ENCODE measurements around the gene RBBP5. TPM values are rescaled to one million over a fixed set of nuclear protein-coding genes. Genes with fewer than 3 reads are reported as not detected.

RBBP5 gene
- total and polyA plus RNA-seq, 2 donors (not counting 1 experiment from before 2014, with no cell fraction given) = 6.8 to 18.5 TPM

DNA sequence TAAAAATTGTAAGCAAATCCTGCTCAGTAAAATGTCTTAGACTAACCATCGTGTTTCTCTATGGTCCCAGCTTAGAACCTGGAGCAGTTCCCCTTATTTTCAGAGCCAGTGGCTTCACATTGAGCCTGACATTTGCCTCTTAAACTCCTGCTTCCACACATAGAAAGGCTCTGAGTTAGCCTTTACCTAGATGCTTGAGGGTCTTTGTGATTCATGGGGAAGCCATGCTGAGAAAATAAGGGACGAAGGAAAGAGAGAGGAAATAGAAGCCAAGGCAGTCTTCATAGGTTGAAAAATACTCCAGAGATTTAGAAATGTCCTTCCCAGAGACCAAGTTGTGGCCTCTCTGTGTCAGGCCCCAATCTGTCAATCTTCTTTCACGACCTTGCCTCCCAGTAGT is 16.1 kb upstream of the RBBP5 start:
- Histone ChIP-seq H2AFZ (ENCODE audit: insufficient read depth, low read depth, low read length, poor library complexity, severe bottlenecking) (peak overlapping the region; percentile 49), H3K27ac (ENCODE audit: low read length in 2 of 2) (peak overlapping the region in 1 of 2 donors; percentile 61), H3K36me3 (replicated peaks in 1 of 2; ENCODE audit: control extremely low read depth in 1 of 2, control insufficient read depth in 1 of 2, extremely low read depth in 1 of 2, insufficient read depth in 2 of 2, low read length in 1 of 2) (no peaks in the 10 kb centered on the region), H3K4me2 (replicated peaks; ENCODE audit: low read depth, low read length, poor library complexity, severe bottlenecking) (peak overlapping the region; percentile 14), H3K27me3 (replicated peaks in 1 of 4; ENCODE audit: control extremely low read depth in 1 of 4, control insufficient read depth in 3 of 4, insufficient read depth in 4 of 4, low read length in 3 of 4) (no peaks in the 10 kb centered on the region), H3K79me2 (ENCODE audit: control insufficient read depth, insufficient read depth, low read length) (no peaks in the 10 kb centered on the region), H3K9ac (ENCODE audit: low read length) (peak overlapping the region; percentile 4), H4K20me1 (ENCODE audit: control insufficient read depth, insufficient read depth, low read length, poor library complexity, severe bottlenecking) (no peaks in the 10 kb centered on the region), H3K4me1 (ENCODE audit: control insufficient read depth in 2 of 2, insufficient read depth in 2 of 2, low read length in 2 of 2) (peaks cover 23 to 40% of the 10 kb centered on the region in 2 donors), H3K9me3 (ENCODE audit: control extremely low read depth in 1 of 3, control insufficient read depth in 2 of 3, insufficient read depth in 1 of 3, low read length in 2 of 3) (no peaks in the 10 kb centered on the region), H3K4me3 (ENCODE audit: control extremely low read depth in 1 of 5, extremely low read depth in 1 of 5, insufficient read depth in 1 of 5, low read depth in 2 of 5, low read length in 4 of 5) (no peak overlapping the region)
- ChIA-PET CTCF (interaction anchor here (1.3 to 1.6 kb wide), 2 partner anchors 118 to 149 kb away, joined by 4 read pairs; no protein-coding TSS in a partner anchor), POLR2A (no interaction called here)
- Mint-ChIP-seq H3K27me3 (no peaks in the 10 kb centered on the region), H3K9me3 (ENCODE audit: insufficient read depth) (no peaks in the 10 kb centered on the region), H3K4me1 (peaks cover 37% of the 10 kb centered on the region), H3K27ac (peak overlapping the region; percentile 86), H3K4me3 (no peak overlapping the region)
- ATAC-seq (ENCODE audit: low read depth) (no peak), DNase-seq (no peak)
- TF ChIP-seq, protein P1, sequence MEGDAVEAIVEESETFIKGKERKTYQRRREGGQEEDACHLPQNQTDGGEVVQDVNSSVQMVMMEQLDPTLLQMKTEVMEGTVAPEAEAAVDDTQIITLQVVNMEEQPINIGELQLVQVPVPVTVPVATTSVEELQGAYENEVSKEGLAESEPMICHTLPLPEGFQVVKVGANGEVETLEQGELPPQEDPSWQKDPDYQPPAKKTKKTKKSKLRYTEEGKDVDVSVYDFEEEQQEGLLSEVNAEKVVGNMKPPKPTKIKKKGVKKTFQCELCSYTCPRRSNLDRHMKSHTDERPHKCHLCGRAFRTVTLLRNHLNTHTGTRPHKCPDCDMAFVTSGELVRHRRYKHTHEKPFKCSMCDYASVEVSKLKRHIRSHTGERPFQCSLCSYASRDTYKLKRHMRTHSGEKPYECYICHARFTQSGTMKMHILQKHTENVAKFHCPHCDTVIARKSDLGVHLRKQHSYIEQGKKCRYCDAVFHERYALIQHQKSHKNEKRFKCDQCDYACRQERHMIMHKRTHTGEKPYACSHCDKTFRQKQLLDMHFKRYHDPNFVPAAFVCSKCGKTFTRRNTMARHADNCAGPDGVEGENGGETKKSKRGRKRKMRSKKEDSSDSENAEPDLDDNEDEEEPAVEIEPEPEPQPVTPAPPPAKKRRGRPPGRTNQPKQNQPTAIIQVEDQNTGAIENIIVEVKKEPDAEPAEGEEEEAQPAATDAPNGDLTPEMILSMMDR (IDR thresholded peaks at IDR 0.05) = no peak
- TF ChIP-seq EZH2 (IDR thresholded peaks at IDR 0.05; ENCODE audit: borderline replicate concordance, insufficient read depth, low read depth, low read length, poor library complexity, severe bottlenecking) = no peak
- intact Hi-C loops (cut with micrococcal nuclease) = no loop called here
- whole genome bisulfite sequencing (ENCODE audit: insufficient coverage) = 100% methylated on average over 1 of the region's 3 CpGs

- Histone ChIP-seq H3K4me3 (ENCODE audit: control extremely low read depth in 1 of 5, extremely low read depth in 1 of 5, insufficient read depth in 1 of 5, low read depth in 2 of 5, low read length in 4 of 5) (no peak overlapping the region), H3K4me1 (ENCODE audit: control insufficient read depth in 2 of 2, insufficient read depth in 2 of 2, low read length in 2 of 2) (peaks cover 14 to 24% of the 10 kb centered on the region in 2 donors), H3K79me2 (ENCODE audit: control insufficient read depth, insufficient read depth, low read length) (no peaks in the 10 kb centered on the region), H3K36me3 (replicated peaks in 1 of 2; ENCODE audit: control extremely low read depth in 1 of 2, control insufficient read depth in 1 of 2, extremely low read depth in 1 of 2, insufficient read depth in 2 of 2, low read length in 1 of 2) (no peaks in the 10 kb centered on the region), H3K4me2 (replicated peaks; ENCODE audit: low read depth, low read length, poor library complexity, severe bottlenecking) (peak overlapping the region; percentile 22), H4K20me1 (ENCODE audit: control insufficient read depth, insufficient read depth, low read length, poor library complexity, severe bottlenecking) (no peaks in the 10 kb centered on the region), H3K27ac (ENCODE audit: low read length in 2 of 2) (peak overlapping the region in 1 of 2 donors; percentile 33), H3K9me3 (ENCODE audit: control extremely low read depth in 1 of 3, control insufficient read depth in 2 of 3, insufficient read depth in 1 of 3, low read length in 2 of 3) (no peaks in the 10 kb centered on the region), H3K27me3 (replicated peaks in 1 of 4; ENCODE audit: control extremely low read depth in 1 of 4, control insufficient read depth in 3 of 4, insufficient read depth in 4 of 4, low read length in 3 of 4) (no peaks in the 10 kb centered on the region), H2AFZ (ENCODE audit: insufficient read depth, low read depth, low read length, poor library complexity, severe bottlenecking) (no peak overlapping the region), H3K9ac (ENCODE audit: low read length) (no peak overlapping the region)
- ATAC-seq (ENCODE audit: low read depth) (no peak), DNase-seq (peak; percentile 27)
- TF ChIP-seq, protein P1 (IDR thresholded peaks at IDR 0.05) = no peak
- TF ChIP-seq EZH2 (IDR thresholded peaks at IDR 0.05; ENCODE audit: borderline replicate concordance, insufficient read depth, low read depth, low read length, poor library complexity, severe bottlenecking) = no peak
- H3K9me3 Mint-ChIP-seq (ENCODE audit: insufficient read depth) = no peaks in the 10 kb centered on the region
- H3K27ac Mint-ChIP-seq = no peak overlapping the region
- intact Hi-C loops (cut with micrococcal nuclease) = no loop called here
- no peaks in the 10 kb centered on the region for H3K27me3 Mint-ChIP-seq
- CTCF ChIA-PET = interaction anchor here (0.6 to 1.8 kb wide), 3 partner anchors 9 to 166 kb away, joined by 3 to 9 read pairs (median 3); no protein-coding TSS in a partner anchor
- H3K4me3 Mint-ChIP-seq = no peak overlapping the region
- peaks cover 20% of the 10 kb centered on the region for H3K4me1 Mint-ChIP-seq
- POLR2A ChIA-PET = no interaction called here
- WGBS (ENCODE audit: insufficient coverage) = 50% methylated on average over 1 of the region's 1 CpG
Measured at GRCh38 chr1:205133287-205133686, 11.5 kb upstream of the RBBP5 start.

Measured in B cell (primary cell).